ENCODE results near the gene FABP3.

Gene FABP3

GRCh38 chr1:31389616-31390015 is 16.7 kb upstream of the FABP3 start:
- no peak for TF ChIP-seq GATA2 (IDR thresholded peaks at IDR 0.05; ENCODE audit: low read depth, low read length)
- TF ChIP-seq GATA3 (IDR thresholded peaks at IDR 0.05; ENCODE audit: low read depth, low read length) = no peak

- TF ChIP-seq GATA3 (IDR thresholded peaks at IDR 0.05; ENCODE audit: low read depth, low read length) (no peak), GATA2 (IDR thresholded peaks at IDR 0.05; ENCODE audit: low read depth, low read length) (no peak)
Observed at GRCh38 chr1:31387612-31388011, 14.7 kb upstream of the FABP3 start.

GRCh38 chr1:31383967-31384366 is 11.1 kb upstream of the FABP3 start:
- TF ChIP-seq GATA3 (IDR thresholded peaks at IDR 0.05; ENCODE audit: low read depth, low read length) = no peak
- no peak for TF ChIP-seq GATA2 (IDR thresholded peaks at IDR 0.05; ENCODE audit: low read depth, low read length)

DNA sequence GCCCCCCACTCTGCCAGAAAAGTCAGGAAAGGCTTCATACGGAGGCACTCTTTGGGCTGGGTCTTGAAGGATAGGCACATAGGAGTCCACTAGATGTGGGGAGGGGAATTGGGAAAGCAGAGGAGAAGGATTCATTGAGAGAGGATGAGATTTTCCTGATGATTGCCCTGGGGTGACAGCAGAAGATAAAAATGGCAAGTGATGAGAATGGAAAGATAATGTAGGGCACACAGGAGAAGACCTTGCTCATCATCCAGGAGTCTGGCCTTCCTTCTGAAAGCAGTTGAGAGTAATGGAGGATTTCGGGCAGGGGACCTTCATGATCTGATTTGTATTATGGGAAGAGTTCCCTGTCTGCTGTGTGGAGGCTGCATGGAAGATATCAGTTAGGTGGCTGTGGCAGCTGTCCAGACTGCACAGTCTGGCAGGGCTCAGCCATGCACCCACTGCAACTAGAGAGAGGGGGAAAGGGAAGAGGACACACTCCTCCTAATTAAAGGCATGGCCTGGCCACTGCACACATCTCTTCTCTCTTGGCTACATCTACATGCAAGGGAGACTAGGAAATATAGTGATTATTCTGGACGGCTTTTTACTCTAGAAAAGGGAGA is 9.6 kb upstream of the FABP3 start:
- peak; percentile 75 for TF ChIP-seq GATA2 (IDR thresholded peaks at IDR 0.05; ENCODE audit: low read depth, low read length)
- no peak for TF ChIP-seq GATA3 (IDR thresholded peaks at IDR 0.05; ENCODE audit: low read depth, low read length)

DNA sequence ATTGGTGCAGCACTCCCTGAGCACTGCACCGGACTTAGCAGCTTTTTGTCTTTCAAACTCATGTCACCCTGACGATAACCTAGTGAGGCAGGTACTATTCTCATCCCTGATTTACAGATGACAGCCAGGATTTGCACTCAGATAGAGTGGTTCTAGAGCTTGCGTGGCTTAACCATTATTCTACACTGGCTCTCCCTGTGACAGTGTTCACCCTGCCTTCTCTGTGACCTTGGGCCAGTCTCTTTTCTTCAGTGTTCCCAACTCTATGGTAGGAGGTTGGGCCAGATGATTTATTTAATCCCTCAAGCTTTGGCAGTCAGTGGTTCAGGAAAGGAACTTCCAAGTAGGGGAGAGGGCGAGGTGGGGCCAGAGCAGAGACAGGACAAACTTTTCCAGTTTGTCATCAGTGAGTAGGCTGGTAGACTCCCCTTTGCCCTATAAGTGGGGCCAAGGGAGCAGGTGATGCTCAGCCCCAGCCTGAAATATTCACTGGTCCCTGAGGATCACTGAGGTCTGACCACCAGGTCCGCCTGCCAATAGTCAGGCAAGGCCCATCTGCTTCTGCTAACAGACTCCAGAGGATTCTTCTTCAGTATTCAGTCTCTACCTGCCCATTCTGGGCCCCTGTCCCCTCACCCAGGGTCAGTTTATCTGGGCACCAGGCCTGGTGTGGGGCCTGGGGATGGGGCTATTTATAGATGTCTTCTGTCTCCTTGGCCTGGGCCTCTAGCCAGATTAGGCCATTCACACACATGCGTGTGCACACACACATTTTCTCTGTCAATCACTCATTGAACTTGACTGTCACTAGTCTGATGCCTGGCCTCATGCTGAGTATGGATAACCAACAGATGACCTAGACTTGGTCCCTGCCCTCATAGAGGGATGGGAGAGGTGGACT is 8.8 kb upstream of the FABP3 start:
- TF ChIP-seq GATA2 (IDR thresholded peaks at IDR 0.05; ENCODE audit: low read depth, low read length) = no peak

DNA sequence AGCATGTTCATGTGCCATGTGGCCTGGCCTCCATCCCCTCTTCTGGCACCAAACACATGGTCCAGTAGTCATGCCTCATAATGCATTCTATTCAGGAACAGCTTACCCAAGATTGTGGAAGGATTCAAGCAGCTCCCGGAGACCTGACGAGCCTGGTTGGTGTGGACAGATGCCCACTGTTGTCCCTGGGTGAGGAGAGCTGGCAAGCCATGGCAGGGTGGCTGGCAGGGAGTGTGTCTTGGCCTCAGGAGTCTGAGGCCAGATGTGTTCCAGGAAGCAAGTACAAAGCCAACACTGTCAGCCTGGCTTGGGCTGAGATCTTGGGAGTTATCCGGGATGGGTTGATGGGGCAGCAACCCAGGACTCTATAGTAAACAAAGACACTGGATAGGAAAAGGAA is 7.3 kb upstream of the FABP3 start:
- TF ChIP-seq GATA3 (IDR thresholded peaks at IDR 0.05; ENCODE audit: low read depth, low read length) (no peak), GATA2 (IDR thresholded peaks at IDR 0.05; ENCODE audit: low read depth, low read length) (no peak)

- no peak for TF ChIP-seq GATA3 (IDR thresholded peaks at IDR 0.05; ENCODE audit: low read depth, low read length)
- no peak for TF ChIP-seq GATA2 (IDR thresholded peaks at IDR 0.05; ENCODE audit: low read depth, low read length)
Observed at GRCh38 chr1:31378001-31378400, 5.1 kb upstream of the FABP3 start.

DNA sequence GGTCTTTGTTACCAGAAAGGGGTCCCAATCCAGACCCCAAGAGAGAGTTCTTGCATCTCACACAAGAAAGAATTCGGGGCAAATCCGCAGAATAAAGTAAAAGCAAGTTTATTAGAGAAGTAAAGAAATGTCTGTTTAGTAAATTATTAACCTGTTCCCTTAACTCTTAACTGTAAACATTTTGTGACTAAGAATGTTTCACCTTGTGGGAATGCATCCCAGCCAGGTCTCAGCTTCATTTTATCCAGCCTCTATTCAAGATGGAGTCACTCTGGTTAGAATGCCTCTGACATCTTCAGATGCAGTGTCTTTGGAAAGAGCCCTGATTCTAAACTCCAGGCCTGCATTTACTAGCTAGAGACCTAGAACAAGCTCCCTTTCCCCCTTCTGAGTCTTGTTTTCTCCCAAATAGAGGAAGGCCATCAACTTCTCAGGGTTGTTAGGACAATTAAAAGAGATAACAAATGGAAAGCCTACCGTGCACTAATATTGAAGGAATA is 4.5 kb upstream of the FABP3 start:
- TF ChIP-seq GATA2 (IDR thresholded peaks at IDR 0.05; ENCODE audit: low read depth, low read length) (no peak), GATA3 (IDR thresholded peaks at IDR 0.05; ENCODE audit: low read depth, low read length) (no peak)

- TF ChIP-seq GATA2 (IDR thresholded peaks at IDR 0.05; ENCODE audit: low read depth, low read length) (no peak; the same call in 1 of the 2 replicates), GATA3 (IDR thresholded peaks at IDR 0.05; ENCODE audit: low read depth, low read length) (no peak)
Observed at GRCh38 chr1:31376375-31377134, 3.7 kb upstream of the FABP3 start.

GRCh38 chr1:31374511-31375196 is 1.8 kb upstream of the FABP3 start:
- TF ChIP-seq GATA3 (IDR thresholded peaks at IDR 0.05; ENCODE audit: low read depth, low read length) (no peak), GATA2 (IDR thresholded peaks at IDR 0.05; ENCODE audit: low read depth, low read length) (no peak)

DNA sequence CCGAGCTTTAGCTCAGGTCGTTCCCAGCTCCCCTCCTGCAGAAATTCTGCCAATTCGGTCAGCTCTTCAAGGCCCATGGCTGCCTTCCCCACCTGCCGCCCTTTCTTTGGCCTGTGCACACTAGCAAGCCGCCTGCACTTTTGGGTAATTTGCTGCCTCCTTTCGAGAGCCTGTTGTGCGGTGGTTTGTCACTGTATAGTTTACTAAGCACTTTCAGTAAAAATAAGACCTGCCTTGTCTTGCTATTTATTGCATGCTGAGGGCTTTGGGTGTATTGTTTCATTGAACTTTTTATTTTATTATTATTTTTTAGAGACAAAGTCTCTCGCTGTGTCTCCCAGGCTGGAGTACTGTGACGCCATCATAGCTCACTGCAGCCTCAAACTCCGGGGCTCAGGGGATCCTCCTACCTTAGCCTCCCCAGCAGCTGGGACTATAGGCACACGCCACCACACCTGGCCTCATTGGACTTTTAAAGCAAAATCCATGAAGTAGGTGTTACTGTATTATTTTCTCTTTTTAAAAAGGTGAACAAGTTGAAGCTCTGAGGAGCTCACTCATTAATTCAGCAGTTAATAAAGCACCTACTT is 1.1 kb upstream of the FABP3 start:
- no peak for TF ChIP-seq GATA3 (IDR thresholded peaks at IDR 0.05; ENCODE audit: low read depth, low read length)
- TF ChIP-seq GATA2 (IDR thresholded peaks at IDR 0.05; ENCODE audit: low read depth, low read length) = no peak

DNA sequence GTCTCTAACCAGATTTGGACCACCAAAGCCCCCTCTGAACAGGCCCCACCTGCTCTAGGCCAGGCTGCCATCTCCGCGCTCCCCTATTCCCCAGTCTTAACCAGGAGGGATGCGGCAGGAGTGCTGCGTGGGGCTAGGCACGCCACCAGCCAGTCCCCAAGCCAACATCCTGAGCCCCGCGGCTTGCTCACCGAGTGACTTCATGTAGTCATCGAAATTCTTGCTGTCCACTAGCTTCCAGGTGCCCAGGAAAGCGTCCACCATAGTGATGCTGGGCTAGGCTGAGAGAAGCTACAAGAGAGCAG is 173 bp downstream of the FABP3 start:
- TF ChIP-seq GATA2 (IDR thresholded peaks at IDR 0.05; ENCODE audit: low read depth, low read length) = no peak
- no peak for TF ChIP-seq GATA3 (IDR thresholded peaks at IDR 0.05; ENCODE audit: low read depth, low read length)

GRCh38 chr1:31372051-31372450 is 825 bp downstream of the FABP3 start:
- TF ChIP-seq GATA2 (IDR thresholded peaks at IDR 0.05; ENCODE audit: low read depth, low read length) (no peak), GATA3 (IDR thresholded peaks at IDR 0.05; ENCODE audit: low read depth, low read length) (no peak)
